GM12878 (cell line): ENCODE data around the gene HSD17B1. TPM values are rescaled to one million over a fixed set of nuclear protein-coding genes. Genes with fewer than 3 reads are reported as not detected.

Experiments used
- ATAC-seq: fragments of 200-7000 bp; cut with Tn5 transposase; 3 replicates; pipeline ENCODE4 v1.9.1; 2020; ENCODE audit warnings: mild to moderate bottlenecking, moderate library complexity
- BruUV-seq: library from RNA; stranded (reverse); fragments of 400-500 nt; replicated peaks from 2 replicates; lab custom pipeline; 2021; lab: Mats Ljungman, UMichigan
- CTCF ChIA-PET: fragments of 300-600 bp; sonication (Branson Sonifier 250); formaldehyde crosslinking; extraction: SDS; loops from one replicate; lab custom pipeline; 2021; ENCODE audit warnings: inconsistent platforms; lab: Yijun Ruan, JAX
- POLR2A ChIA-PET: fragments of 350-600 bp; formaldehyde crosslinking; extraction: SDS; loops from one replicate; lab custom pipeline; 2021; ENCODE audit warnings: inconsistent platforms; lab: Charles Lee
- RAD21 ChIA-PET: fragments of 300-600 bp; sonication (Branson Sonifier 250); formaldehyde crosslinking; loops from one replicate; lab custom pipeline; 2023; ENCODE audit warnings: antibody characterized with exemption; ENCODE audit not compliant: unreplicated experiment; lab: Charles Lee
- SMC1A ChIA-PET: fragments of 300-600 bp; sonication (Branson Sonifier 250); formaldehyde crosslinking; loops from one replicate; lab custom pipeline; 2023; ENCODE audit not compliant: unreplicated experiment, uncharacterized antibody; lab: Charles Lee
- DNase-seq: peaks from one replicate; pipeline ENCODE4 v3.0.0-alpha.2; 2011; ENCODE audit warnings: low read depth, low spot score
- FAIRE-seq: peaks from 3 replicates; lab custom pipeline; 2011; peaks lifted over from hg19 to GRCh38; lab: Jason Lieb, UNC
- H2AFZ ChIP-seq: 2 replicates; pipeline ENCODE4 v1.6.0; 2011; ENCODE audit warnings: low read depth, low read length, control low read depth; ENCODE audit not compliant: control insufficient read depth
- H3K27ac ChIP-seq: 2 replicates; pipeline ENCODE4 v1.5.1; 2011; ENCODE audit warnings: control low read depth; ENCODE audit not compliant: control insufficient read depth, insufficient read depth
- H3K27me3 ChIP-seq, 2 experiments: replicated peaks in 1 of 2; 2 replicates each; pipeline versions ENCODE4 v1.6.0 to v1.6.1; 2011; ENCODE audit warnings: low read length in 1 of 2; ENCODE audit not compliant: control insufficient read depth in 2 of 2, insufficient read depth in 2 of 2
- H3K36me3 ChIP-seq, 2 experiments: 2 replicates each; pipeline ENCODE4 v1.5.1; 2011; ENCODE audit warnings: low read length in 1 of 2; ENCODE audit not compliant: control insufficient read depth in 2 of 2, insufficient read depth in 2 of 2
- H3K4me1 ChIP-seq: 2 replicates; pipeline ENCODE4 v1.6.1; 2011; ENCODE audit warnings: mild to moderate bottlenecking, low read length, moderate library complexity, mixed read lengths; ENCODE audit not compliant: control insufficient read depth, insufficient read depth
- H3K4me2 ChIP-seq: 2 replicates; pipeline ENCODE4 v1.6.0; 2011; ENCODE audit warnings: control low read depth; ENCODE audit not compliant: control insufficient read depth, insufficient read depth
- H3K4me3 ChIP-seq: fragments of 200-600 bp; sonication (generic); 2 replicates; pipeline ENCODE4 v1.5.1; 2016
- H3K79me2 ChIP-seq: 2 replicates; pipeline ENCODE4 v1.6.0; 2011; ENCODE audit warnings: low read length; ENCODE audit not compliant: control insufficient read depth, insufficient read depth
- H3K9ac ChIP-seq: 2 replicates; pipeline ENCODE4 v1.8.0; 2011; ENCODE audit warnings: low read length, control low read depth, mixed read lengths; ENCODE audit not compliant: control insufficient read depth, insufficient read depth
- H3K9me3 ChIP-seq: replicated peaks from 3 replicates; pipeline ENCODE4 v1.5.1; 2011; ENCODE audit warnings: mild to moderate bottlenecking, low read length; ENCODE audit not compliant: control insufficient read depth, insufficient read depth
- H4K20me1 ChIP-seq: 2 replicates; pipeline ENCODE4 v1.6.0; 2011; ENCODE audit not compliant: control insufficient read depth, insufficient read depth
- BHLHE40 ChIP-seq, 2 experiments: fragments of 450-650 bp in 1 of 2; IDR thresholded peaks; 2 replicates each; pipeline ENCODE4 v1.6.1; 2011 to 2017; ENCODE audit warnings: low read depth in 2 of 2, borderline replicate concordance in 1 of 2, improper control_type of control experiment in 1 of 2, low read length in 1 of 2, mild to moderate bottlenecking in 1 of 2
- CEBPB ChIP-seq, 2 experiments: fragments of 150-350 bp in 1 of 2; IDR thresholded peaks; 2 replicates each; pipeline ENCODE4 v1.6.1; 2012 to 2014; ENCODE audit warnings: low read depth in 2 of 2, low read length in 2 of 2, borderline replicate concordance in 1 of 2, inconsistent platforms in 1 of 2
- DPF2 ChIP-seq: fragments of 450-650 bp; IDR thresholded peaks from 2 replicates; pipeline ENCODE4 v1.6.1; 2017; ENCODE audit warnings: mild to moderate bottlenecking
- E4F1 ChIP-seq: fragments of 450-650 bp; IDR thresholded peaks from 2 replicates; pipeline ENCODE4 v1.6.1; 2018; ENCODE audit warnings: borderline replicate concordance, mild to moderate bottlenecking; ENCODE audit not compliant: partially characterized antibody
- EGR1 ChIP-seq, 2 experiments: IDR thresholded peaks; 1 replicate in 1 of 2; 2 replicates in 1 of 2; pipeline ENCODE4 v1.6.1; 2011 to 2012; ENCODE audit warnings: low read depth in 2 of 2, low read length in 2 of 2, borderline replicate concordance in 1 of 2, mild to moderate bottlenecking in 1 of 2, moderate library complexity in 1 of 2
- ELK1 ChIP-seq: IDR thresholded peaks from 2 replicates; pipeline ENCODE4 v1.6.1; 2012; ENCODE audit warnings: low read depth, low read length, improper control_type of control experiment
- HDGF ChIP-seq: fragments of 450-650 bp; IDR thresholded peaks from 2 replicates; pipeline ENCODE4 v1.6.1; 2016; ENCODE audit warnings: antibody characterized with exemption
- IKZF2 ChIP-seq, 2 experiments: fragments of 450-650 bp; IDR thresholded peaks; 2 replicates each; pipeline ENCODE4 v1.6.1; 2017; ENCODE audit warnings: mild to moderate bottlenecking in 2 of 2, moderate library complexity in 2 of 2
- MAX ChIP-seq: IDR thresholded peaks from 2 replicates; pipeline ENCODE4 v1.6.1; 2012; ENCODE audit warnings: low read depth, low read length, improper control_type of control experiment
- MTA2 ChIP-seq: fragments of 450-650 bp; IDR thresholded peaks from 2 replicates; pipeline ENCODE4 v1.6.1; 2016; ENCODE audit warnings: low read depth, mild to moderate bottlenecking, moderate library complexity
- MXI1 ChIP-seq: fragments of 150-350 bp; IDR thresholded peaks from 2 replicates; pipeline ENCODE4 v1.6.1; 2011; ENCODE audit warnings: low read depth, mild to moderate bottlenecking, inconsistent platforms, low read length, improper control_type of control experiment
- NR2C1 ChIP-seq: fragments of 450-650 bp; IDR thresholded peaks from 2 replicates; pipeline ENCODE4 v1.6.1; 2017; ENCODE audit warnings: antibody characterized with exemption, mild to moderate bottlenecking, moderate library complexity
- NRF1 ChIP-seq: conservative IDR thresholded peaks from 2 replicates; pipeline ENCODE4 v1.6.1; 2011; ENCODE audit warnings: mild to moderate bottlenecking, low read depth, low read length, improper control_type of control experiment
- RELA ChIP-seq: fragments of 450-650 bp; IDR thresholded peaks from 2 replicates; pipeline ENCODE4 v1.8.0; 2014; ENCODE audit warnings: borderline replicate concordance; ENCODE audit not compliant: partially characterized antibody
- TAF1 ChIP-seq: IDR thresholded peaks from 2 replicates; pipeline ENCODE4 v1.6.1; 2011; ENCODE audit warnings: mild to moderate bottlenecking, low read depth, low read length, borderline replicate concordance
- TCF12 ChIP-seq: IDR thresholded peaks from 2 replicates; pipeline ENCODE4 v1.6.1; 2011; ENCODE audit warnings: low read depth, mild to moderate bottlenecking, low read length
- ZNF384 ChIP-seq: IDR thresholded peaks from 2 replicates; pipeline ENCODE4 v1.6.1; 2012; ENCODE audit warnings: low read depth, mild to moderate bottlenecking, low read length, improper control_type of control experiment, borderline replicate concordance
- ZSCAN29 ChIP-seq: fragments of 450-650 bp; IDR thresholded peaks from 2 replicates; pipeline ENCODE4 v1.6.1; 2017; ENCODE audit warnings: mild to moderate bottlenecking, moderate library complexity
- WGBS: methylation state at CpG from one replicate; pipeline ENCODE4 v1.1.6; 2016; ENCODE audit warnings: low lambda C conversion rate; ENCODE audit not compliant: insufficient replicate concordance, insufficient coverage; ENCODE audit errors: missing lambda C conversion rate; 5-methylcytosine and 5-hydroxymethylcytosine counted together
- in situ Hi-C: fragments of 300-500 bp; cut with MboI; formaldehyde crosslinking; loops from 9 replicates; pipeline ENCODE4 v1.14.3; 2018; ENCODE audit warnings: mixed read lengths
- intact Hi-C: fragments of 100-400 bp; cut with micrococcal nuclease; formaldehyde crosslinking; loops from one replicate; pipeline ENCODE4 v1.14.2; 2022; ENCODE audit not compliant: unreplicated experiment
- polyA plus RNA-seq, 11 experiments: library from polyadenylated mRNA; depleted of rRNA in 4 of 11; unstranded in 6 of 11; stranded (reverse) in 5 of 11; fragments of >200 nt; fragmentation: Nextera tagmentation in 4 of 11; fragmentation: Illumina TruSeq in 1 of 11; extraction: Ambion mirVana in 4 of 11; extraction: Trizol in 1 of 11; gene quantifications; 1 replicate in 1 of 11; 2 replicates in 10 of 11; pipeline versions ENCODE4 v1.2.1 to v1.2.3, GENCODE V29; 2011 to 2016; ENCODE audit warnings: inconsistent platforms in 2 of 11, missing spikeins in 2 of 11, low read depth in 1 of 11
- total RNA-seq, 4 experiments: library from RNA; depleted of rRNA in 3 of 4; stranded (reverse); fragments of >200 nt in 3 of 4; fragmentation: Illumina TruSeq in 1 of 4; extraction: Trizol in 1 of 4; gene quantifications; 2 replicates each; pipeline versions ENCODE4 v1.2.1 to v1.2.3, GENCODE V29; 2013 to 2021

Gene HSD17B1
- total and polyA plus RNA-seq, 10 of the 15 experiments (the other 5 are each of a cell fraction or from before 2014, with no cell fraction given): 0.15 to 1.1 (median 0.42) TPM

- FAIRE-seq: peak; percentile 94
- peak; percentile 94 for ATAC-seq
- in situ Hi-C loops: no loop called here
- Histone ChIP-seq H3K9ac (peak overlapping the region; percentile 75), H3K4me2 (peak overlapping the region; percentile 89), H3K4me3 (peak overlapping the region; percentile 94), H3K27me3 (no peaks in the 10 kb centered on the region), H3K4me1 (no peaks in the 10 kb centered on the region; the same call in 1 of the 2 replicates), H3K9me3 (no peaks in the 10 kb centered on the region), H3K79me2 (peaks cover 16% of the 10 kb centered on the region), H3K27ac (peak overlapping the region; percentile 81), H4K20me1 (no peaks in the 10 kb centered on the region), H3K36me3 (no peaks in the 10 kb centered on the region; a peak in 1 of 4 replicates), H2AFZ (peak overlapping the region; percentile 86)
- no peak for DNase-seq
- WGBS: under 1% methylated on average over 74 of the region's 82 CpGs
- ChIA-PET SMC1A (interaction anchor here (0.9 to 1.3 kb wide), 3 partner anchors 19 to 209 kb away, joined by 3 read pairs; partner anchors contain the start of gene NAGLU), POLR2A (interaction anchor here (0.6 to 1.7 kb wide), 12 partner anchors 13 to 814 kb away, joined by 3 to 13 read pairs (median 3); partner anchors contain the start of genes NAGLU and VPS25), CTCF (interaction anchor here (1.0 to 1.8 kb wide), 9 partner anchors 12 to 209 kb away, joined by 3 to 7 read pairs (median 5); partner anchors contain the start of genes MLX and PSMC3IP), RAD21 (interaction anchor here (0.6 to 2.0 kb wide), 12 partner anchors 10 to 443 kb away, joined by 3 to 6 read pairs (median 3); partner anchors contain the start of gene RPL27)
- intact Hi-C loops: no loop called here
- BruUV-seq: TSS peak; percentile 82
- TF ChIP-seq E4F1: peak; percentile 47
- TF ChIP-seq NR2C1: peak; percentile 91
- TF ChIP-seq BHLHE40 (IDR thresholded peaks at IDR 0.05; ENCODE audit: borderline replicate concordance in 1 of 2, low read depth in 2 of 2, low read length in 1 of 2): peak in 1 of 2 experiments; percentile 40; a peak in 1 of 4 replicates
- peak; percentile 77; the same call in 1 of the 2 replicates for TF ChIP-seq HDGF
- no peak for TF ChIP-seq CEBPB (IDR thresholded peaks at IDR 0.05; ENCODE audit: borderline replicate concordance in 1 of 2, low read depth in 2 of 2, low read length in 2 of 2)
- peak; percentile 22; the same call in 1 of the 2 replicates for TF ChIP-seq TAF1
- no peak for TF ChIP-seq ZSCAN29
- peak; percentile 60; the same call in 1 of the 2 replicates for TF ChIP-seq MAX
- TF ChIP-seq EGR1 (IDR thresholded peaks at IDR 0.05; ENCODE audit: borderline replicate concordance in 1 of 2, low read depth in 2 of 2, low read length in 2 of 2): peak in 1 of 2 experiments; percentile 46; a peak in 1 of 3 replicates
- TF ChIP-seq MXI1: peak; percentile 51
- TF ChIP-seq ZNF384: no peak
- TF ChIP-seq NRF1: no peak
- TF ChIP-seq ELK1: peak; percentile 33; the same call in 1 of the 2 replicates
- peak; percentile 82 for TF ChIP-seq DPF2
- peak in 1 of 2 experiments; percentile 43; a peak in 1 of 4 replicates for TF ChIP-seq IKZF2 (IDR thresholded peaks at IDR 0.05)
- peak; percentile 39 for TF ChIP-seq RELA
- TF ChIP-seq MTA2: peak; percentile 47; the same call in 1 of the 2 replicates
- TF ChIP-seq TCF12: peak; percentile 63; the same call in 1 of the 2 replicates
Observed at GRCh38 chr17:42554250-42555121, 1.8 kb downstream of the HSD17B1 start.
